ENCODE data around the gene CACUL1.
"Not testable (repeated sequence)": the region's sequence is repeated elsewhere in the genome, so short reads cannot be mapped to it uniquely, and the experiment has no call there.

Gene CACUL1

DNA sequence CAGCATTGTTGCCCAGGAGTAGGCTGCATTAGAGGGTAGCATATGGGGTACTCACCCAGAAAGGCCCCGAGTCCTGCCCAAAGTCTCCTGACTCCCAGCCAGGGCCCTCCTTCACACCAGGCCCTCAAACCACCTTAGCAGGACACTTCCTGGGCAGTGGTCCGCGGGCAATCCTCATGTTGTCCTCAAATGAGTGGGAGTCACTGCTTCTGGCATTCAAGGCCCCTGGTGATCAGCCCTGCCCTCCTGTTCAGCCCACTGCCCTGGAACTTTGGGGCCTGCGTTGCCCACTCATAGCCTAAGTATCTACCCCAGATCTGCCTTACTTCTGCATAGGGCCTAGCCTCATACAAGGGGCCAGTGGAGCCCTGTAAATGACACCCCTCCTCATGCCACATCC is 88.4 kb downstream of the CACUL1 start:
- TF ChIP-seq, protein P1, sequence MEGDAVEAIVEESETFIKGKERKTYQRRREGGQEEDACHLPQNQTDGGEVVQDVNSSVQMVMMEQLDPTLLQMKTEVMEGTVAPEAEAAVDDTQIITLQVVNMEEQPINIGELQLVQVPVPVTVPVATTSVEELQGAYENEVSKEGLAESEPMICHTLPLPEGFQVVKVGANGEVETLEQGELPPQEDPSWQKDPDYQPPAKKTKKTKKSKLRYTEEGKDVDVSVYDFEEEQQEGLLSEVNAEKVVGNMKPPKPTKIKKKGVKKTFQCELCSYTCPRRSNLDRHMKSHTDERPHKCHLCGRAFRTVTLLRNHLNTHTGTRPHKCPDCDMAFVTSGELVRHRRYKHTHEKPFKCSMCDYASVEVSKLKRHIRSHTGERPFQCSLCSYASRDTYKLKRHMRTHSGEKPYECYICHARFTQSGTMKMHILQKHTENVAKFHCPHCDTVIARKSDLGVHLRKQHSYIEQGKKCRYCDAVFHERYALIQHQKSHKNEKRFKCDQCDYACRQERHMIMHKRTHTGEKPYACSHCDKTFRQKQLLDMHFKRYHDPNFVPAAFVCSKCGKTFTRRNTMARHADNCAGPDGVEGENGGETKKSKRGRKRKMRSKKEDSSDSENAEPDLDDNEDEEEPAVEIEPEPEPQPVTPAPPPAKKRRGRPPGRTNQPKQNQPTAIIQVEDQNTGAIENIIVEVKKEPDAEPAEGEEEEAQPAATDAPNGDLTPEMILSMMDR (IDR thresholded peaks at IDR 0.05; ENCODE audit: control insufficient read depth, extremely low read depth, insufficient read depth), result no peak
- no peak for DNase-seq (ENCODE audit: low read depth)
- no peak overlapping the region for H3K4me3 ChIP-seq (ENCODE audit: low read depth, low read length)

DNA sequence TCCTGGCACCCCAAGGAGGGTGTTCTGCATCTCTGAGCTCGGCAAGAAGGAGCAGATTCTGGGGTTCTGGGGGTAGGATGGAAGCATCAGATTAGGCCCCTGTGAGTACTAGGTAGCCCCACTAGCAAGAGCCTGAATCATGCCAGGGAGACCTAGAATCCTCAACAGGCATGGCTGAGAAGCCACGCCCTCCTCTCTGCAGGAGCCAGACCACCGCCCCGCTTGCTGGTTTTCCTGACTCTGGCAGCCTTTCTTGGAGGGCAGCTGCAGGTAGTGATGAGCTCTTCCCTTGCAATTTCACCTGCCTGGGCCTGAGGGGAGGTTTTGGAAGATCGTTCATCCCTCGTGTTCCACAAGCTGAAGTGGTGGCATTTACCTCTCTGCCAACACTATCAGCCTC is 90.4 kb downstream of the CACUL1 start:
- DNase-seq (ENCODE audit: low read depth), result no peak
- TF ChIP-seq, protein P1 (IDR thresholded peaks at IDR 0.05; ENCODE audit: control insufficient read depth, extremely low read depth, insufficient read depth), result no peak
- no peak overlapping the region for H3K4me3 ChIP-seq (ENCODE audit: low read depth, low read length)

DNA sequence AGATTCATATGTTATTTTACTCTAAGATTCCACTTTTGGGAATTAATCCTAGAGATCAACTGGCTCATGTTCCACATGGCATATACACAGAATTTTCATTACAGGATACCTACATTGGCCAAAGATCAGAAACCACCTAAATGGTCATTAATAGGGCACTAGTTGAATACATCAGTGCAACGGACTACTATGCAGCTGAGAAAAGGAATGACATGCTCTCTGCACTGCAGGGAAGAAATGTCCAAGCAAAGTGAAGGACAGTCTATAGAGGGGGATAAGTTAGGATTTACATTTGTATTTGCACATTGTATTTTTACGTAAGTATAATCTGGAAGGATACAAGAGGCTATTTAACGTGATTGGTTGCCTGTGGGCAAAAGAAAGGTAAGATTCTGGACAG is 91.6 kb downstream of the CACUL1 start:
- no peak overlapping the region for H3K4me3 ChIP-seq (ENCODE audit: low read depth, low read length)
- no peak for DNase-seq (ENCODE audit: low read depth)
- TF ChIP-seq, protein P1 (IDR thresholded peaks at IDR 0.05; ENCODE audit: control insufficient read depth, extremely low read depth, insufficient read depth), result no peak

DNA sequence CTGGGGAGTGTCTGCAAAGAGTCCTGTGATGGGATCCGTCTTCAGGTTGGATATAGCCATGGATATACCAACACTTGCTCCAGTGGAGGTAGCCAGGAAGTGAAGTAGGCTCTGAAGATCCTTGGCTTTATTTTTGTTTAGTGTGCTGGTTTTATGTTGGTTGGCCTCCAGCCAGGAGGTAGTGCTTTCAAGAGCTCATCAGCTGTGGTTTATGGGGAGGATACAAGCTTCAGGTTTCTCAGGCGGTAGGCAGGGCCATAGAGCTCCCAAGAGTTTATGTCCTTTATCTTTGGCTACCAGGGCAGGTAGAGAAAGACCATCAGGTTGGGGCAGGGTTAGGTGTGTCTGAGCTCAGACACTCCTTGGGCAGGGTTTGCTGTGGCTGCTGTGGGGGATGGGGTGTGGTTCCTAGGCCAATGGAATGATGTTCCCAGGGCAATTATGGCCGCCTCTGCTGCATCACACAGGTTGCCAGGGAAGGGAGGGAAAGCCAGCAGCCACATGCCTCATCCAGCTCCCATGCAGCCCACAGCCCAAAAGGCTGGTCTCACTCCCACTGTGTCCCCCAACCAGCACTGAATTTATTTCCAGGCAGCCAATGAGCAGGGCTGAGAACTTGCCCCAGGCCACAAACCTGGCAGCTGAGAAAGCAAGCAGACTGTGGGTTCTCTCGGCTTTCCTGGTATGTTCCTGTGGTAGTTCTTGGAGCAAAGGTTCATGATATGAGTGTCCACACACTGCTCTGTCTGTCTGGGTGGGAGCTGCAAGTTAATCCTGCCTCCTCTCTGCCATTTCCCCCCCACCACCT is 92.3 kb downstream of the CACUL1 start:
- DNase-seq (ENCODE audit: low read depth), result peak; percentile 67
- TF ChIP-seq, protein P1 (IDR thresholded peaks at IDR 0.05; ENCODE audit: control insufficient read depth, extremely low read depth, insufficient read depth), result no peak
- no peak overlapping the region for H3K4me3 ChIP-seq (ENCODE audit: low read depth, low read length)

DNA sequence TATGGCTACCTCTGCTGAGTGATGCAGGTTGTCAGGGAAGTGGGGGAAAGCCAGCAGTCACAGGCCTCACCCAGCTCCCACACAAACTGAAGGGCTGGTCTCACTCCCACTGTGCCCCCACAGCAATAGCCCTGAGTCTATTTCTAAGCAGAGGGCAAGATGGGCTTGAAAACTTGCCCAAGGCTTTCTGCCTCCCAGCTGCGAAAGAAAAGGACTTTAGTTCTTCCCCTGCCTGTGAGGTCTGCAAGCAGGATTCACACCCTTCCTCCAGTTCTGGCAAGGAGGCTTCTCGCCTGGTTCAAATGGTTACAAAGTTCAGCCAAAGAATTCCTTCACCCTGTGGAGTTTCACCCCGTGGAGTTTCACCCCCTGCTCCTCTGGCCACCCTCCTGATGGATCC is 96.0 kb downstream of the CACUL1 start:
- DNase-seq (ENCODE audit: low read depth), result no peak
- no peak overlapping the region for H3K4me3 ChIP-seq (ENCODE audit: low read depth, low read length)
- TF ChIP-seq, protein P1 (IDR thresholded peaks at IDR 0.05; ENCODE audit: control insufficient read depth, extremely low read depth, insufficient read depth), result no peak

DNA sequence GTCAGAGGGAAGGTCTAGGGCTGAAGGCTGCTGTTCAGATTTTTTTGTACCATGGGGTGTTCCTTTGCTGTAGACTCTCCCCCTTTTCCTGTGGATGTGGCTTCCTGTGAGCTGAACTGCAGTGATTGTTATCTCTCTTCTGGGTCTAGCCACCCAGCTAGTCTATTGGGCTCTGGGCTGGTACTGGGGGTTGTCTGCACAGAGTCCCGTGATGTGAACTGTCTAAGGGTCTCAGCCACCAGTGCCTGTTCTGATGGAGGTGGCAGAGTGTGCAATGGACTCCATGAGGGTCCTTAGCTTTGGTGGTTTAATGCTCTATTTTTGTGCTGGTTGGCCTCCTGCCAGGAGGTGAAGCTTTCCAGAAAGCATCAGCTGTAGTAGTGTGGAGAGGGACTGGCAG is 96.6 kb downstream of the CACUL1 start:
- not testable (repeated sequence) for DNase-seq (ENCODE audit: low read depth); H3K4me3 ChIP-seq (ENCODE audit: low read depth, low read length)

DNA sequence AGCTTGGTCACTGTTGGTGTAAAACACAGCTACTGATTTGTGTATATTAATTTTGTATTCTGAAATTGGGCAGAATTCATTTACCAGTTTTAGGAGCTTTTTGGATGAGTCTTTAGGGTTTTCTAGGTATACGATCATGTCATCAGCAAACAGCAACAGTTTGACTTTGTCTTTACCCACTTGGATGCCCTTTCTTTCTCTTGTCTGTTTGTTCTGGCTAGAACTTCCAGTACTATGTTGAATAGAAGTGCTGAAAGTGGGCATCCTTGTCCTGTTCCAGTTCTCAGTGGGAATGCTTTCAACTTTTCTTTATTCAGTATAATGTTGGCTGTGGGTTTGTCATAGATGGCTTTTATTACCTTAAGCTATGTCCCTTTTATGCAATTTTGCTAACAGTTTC is 109.5 kb downstream of the CACUL1 start:
- not testable (repeated sequence) for H3K4me3 ChIP-seq (ENCODE audit: low read depth, low read length); DNase-seq (ENCODE audit: low read depth)

DNA sequence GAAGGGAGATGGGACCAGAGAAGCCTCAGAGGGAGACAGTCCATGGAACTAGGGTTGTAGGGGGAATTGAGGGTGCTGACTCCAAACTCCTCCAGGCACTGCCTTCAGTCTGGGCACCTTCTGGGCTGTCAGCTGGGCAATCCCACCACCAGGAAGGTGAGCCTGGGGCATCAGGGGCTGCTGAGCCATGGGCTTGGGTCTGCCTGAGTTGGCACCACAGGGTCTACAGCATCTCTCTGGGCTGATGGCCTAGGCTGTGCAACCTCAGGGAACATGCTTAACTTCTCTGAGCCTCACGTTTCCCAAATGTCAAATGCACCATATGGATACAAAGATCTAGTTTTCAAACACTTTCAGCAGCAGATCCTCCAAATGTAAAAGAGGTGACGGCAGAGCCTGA is 112.5 kb downstream of the CACUL1 start:
- no peak for DNase-seq (ENCODE audit: low read depth)
- H3K4me3 ChIP-seq (ENCODE audit: low read depth, low read length), result no peak overlapping the region
- TF ChIP-seq, protein P1 (IDR thresholded peaks at IDR 0.05; ENCODE audit: control insufficient read depth, extremely low read depth, insufficient read depth), result no peak

Measured in LNCaP clone FGC (cell line).